HG03103 (cell line): ENCODE data around the gene C2CD4C.
"Not testable (repeated sequence)": the region's sequence is repeated elsewhere in the genome, so short reads cannot be mapped to it uniquely, and the experiment has no call there.

Experiments used
- ATAC-seq: cut with Tn5 transposase; IDR thresholded peaks from one replicate; pipeline ENCODE4 v1.9.1; 2021; ENCODE audit warnings: low read depth; ENCODE audit not compliant: unreplicated experiment

Gene C2CD4C

DNA sequence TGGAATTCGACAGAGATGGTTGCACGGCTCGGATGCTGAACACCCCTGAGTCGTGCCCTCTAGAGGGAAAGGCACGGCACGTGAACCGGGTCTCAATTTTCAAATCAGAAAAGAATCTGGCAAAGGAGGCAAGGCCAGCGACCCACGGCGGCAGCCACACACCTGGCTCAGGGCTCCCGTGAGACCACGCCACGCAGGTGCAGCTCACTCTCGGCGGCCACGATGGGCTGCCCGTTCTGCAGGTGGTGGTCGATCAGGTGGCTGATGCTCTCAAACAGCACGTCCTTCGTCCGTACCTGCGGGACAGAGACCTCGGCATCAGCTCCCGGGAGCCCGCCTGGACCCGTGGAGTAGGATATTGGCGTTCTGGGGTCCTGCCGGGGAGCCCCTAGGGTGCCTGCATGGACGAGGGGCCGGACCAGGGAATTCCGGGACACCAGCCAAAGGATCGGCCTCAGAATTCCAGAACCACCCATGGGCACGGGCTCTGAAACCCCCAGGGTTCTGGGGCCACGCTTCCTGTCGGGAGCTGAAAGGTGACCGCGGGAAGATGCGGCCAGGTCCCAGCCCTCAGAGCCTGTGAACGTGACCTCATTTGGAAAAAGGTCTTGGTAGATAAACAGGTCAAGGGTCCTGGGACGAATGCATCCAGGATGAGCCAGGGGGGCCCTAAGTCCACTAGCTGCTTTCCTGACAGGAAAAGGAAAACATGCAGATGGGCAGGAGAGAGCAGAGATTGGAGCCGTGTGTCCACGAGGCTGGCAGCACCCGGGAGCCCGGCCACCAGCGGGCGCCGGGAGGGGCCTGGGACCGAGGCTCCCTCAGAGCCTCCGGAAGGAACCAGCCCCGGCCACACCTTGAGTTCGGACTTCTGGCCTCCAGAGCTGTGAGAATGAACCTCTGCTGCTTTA lies 10.1 kb upstream of the C2CD4C start:
- ATAC-seq: no peak

GRCh38 chr19:416416-416815 lies 7.5 kb upstream of the C2CD4C start:
- no peak for ATAC-seq

- no peak for ATAC-seq
Measured at GRCh38 chr19:415292-415691, 6.3 kb upstream of the C2CD4C start.

DNA sequence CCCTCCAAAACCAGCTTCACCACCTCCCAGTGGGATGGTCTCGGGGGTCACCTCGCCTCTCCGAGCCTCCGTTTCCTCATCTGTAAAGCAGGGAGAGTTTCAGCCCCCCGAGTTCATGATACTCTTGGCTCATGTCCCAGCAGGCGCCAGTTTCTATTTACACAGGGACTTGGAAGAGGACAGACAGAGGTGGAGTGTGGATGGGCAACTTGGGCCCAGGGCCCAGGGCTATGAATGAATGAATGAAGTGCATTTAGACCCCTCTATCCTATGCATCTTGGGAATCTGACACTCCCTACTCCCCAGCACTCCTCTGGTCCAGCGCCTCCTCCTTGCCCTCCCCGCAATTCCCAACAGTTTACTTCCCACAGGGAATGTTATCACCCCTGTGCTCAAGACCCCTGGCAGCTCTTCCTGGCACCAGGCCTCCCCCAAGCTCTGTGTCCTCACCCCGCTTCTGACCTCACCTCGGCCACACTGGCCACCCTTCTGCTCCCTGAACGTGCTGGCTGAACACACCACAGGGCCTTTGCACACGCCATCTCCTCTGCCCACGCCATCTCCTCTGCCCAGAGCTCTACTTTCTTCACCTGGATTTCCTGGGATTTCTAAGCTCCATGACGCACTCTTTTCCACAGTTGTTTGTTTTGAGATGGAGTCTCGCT lies 4.9 kb upstream of the C2CD4C start:
- ATAC-seq: no peak

- no peak for ATAC-seq
Measured at GRCh38 chr19:412356-413355, 3.7 kb upstream of the C2CD4C start.

- ATAC-seq: no peak
Measured at GRCh38 chr19:411723-412355, 2.9 kb upstream of the C2CD4C start.

- not testable (repeated sequence) for ATAC-seq
Measured at GRCh38 chr19:411121-411722, 2.3 kb upstream of the C2CD4C start.

DNA sequence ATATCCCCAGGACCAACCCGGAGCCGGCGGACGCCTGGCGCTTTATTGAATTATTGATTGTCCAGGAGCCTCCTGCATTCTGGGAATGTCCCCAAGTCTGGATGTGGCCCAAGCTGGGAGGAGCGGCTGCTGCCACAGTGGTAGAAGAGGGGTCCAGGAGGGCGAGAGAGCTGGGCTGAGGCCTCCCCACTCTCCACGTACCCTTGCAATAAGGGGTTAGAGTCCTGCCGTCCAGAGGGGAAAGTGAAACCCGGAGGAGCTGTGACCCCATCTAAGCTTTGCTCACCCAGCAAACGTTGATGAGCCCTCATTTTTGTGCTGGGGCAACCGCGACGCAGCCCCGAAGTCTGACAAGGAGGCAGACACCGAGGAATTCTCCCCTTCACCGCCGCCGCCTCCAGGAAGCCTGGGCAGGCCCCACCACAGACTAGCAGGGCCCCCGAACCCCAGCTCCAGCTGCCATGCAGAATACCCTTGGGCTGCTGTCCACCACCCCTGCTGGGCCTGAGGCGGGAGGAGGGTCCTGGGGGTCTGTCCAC lies 1.4 kb upstream of the C2CD4C start:
- no peak for ATAC-seq

DNA sequence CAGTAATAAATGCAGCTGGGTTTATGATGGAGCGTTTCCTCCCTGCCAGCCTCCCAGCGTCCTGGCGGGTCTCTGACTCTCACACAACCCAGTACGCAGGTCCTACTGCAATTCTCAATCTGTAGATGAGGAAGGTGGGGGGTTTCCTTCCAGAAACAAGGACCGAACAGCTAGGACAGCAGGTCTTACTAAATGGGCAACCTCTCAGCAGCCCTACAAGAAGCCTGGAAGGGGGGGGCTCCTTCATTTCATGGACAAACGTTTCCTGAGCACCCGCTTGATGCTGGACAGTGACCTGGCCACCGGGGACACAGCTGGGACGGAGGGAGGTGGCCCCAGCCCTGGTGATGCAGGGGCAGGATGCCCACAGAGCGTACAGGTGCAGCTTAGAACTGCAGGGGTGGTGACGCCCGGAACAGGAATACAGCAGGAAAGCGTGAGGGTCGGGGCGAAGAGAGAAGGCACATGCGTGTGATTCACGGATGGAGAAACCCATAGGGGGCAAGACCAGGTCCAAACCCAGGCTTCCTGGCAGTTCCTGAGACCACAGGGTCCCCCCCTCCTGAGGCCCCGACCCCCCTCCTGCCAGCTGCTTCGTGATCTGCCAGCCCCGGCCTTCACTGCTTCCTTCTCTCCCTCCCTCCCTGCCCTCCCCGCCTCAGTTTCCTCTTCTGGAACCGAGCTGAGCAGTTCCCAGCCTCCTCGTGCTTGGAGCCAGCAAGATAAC lies 732 bp upstream of the C2CD4C start:
- no peak for ATAC-seq

DNA sequence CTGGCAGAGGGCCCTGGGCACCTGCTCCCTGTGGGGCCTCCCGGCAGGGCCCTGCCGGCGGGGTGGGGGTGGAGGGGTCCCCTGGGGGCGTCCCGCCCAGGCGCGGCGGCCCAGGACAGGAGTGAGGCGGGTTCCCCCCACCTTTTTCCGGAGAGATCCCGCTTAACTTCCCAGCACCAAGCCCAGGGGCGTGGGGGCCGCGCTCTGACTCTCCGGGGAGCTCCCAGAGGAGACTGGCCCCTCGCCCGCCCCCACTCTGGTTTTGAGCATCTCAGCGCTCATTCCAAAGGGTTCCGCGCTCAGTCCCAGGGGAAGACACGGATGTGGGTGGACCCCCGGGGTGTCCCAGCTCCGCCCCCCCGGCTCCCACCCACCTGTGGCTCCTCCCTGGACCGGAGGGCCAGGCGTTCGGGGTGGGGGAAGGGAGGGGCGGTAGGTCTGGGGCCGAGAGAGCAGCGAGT lies 476 bp downstream of the C2CD4C start:
- no peak for ATAC-seq

DNA sequence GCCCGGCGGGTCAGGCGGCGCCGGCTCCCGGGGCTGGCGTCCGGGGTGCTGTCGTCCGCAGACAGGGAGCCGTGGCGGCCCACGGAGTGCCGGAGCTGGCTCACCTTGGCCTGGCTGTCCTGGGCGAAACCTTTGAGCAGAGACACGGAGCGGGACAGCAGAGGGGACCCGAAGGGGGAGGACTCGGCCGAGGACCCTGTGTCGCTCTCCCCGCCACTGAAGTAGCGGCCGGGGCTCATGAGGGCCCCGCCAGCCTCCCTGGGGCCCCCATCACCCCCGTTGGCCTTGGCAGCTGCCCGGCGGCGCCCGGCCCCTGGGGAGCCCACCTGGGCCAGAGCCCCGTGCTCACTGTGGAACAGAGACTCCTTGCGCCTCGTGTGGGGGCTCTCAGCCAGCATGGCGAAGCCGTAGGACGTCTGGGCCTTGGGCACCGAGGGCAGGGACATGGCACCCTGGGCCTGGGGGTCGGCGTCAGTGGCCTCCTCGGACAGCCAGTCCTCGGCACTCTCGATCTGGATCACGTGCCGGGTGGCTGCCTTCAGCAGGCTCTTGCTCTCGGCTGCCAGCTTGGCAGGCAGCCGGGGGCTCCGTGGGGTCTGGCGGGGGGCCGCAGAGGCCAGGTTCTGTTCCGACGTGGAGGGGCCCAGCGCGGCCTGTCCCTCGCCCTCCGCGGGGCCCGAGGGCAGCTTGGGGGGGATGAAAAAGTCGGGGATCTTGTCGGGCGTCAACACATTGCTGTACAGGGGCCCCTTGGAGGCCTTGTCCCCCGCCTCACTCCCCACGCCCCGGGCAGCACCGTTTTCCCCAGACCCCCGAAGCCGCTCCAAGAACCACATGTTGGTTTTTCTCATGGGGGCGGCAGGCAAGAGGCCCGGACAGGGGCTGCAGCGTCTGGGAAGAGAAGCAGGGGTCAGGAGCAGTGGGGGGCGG lies 1.2 kb downstream of the C2CD4C start:
- no peak for ATAC-seq

GRCh38 chr19:406971-407510 lies 1.9 kb downstream of the C2CD4C start:
- ATAC-seq: no peak

GRCh38 chr19:406135-406781 lies 2.7 kb downstream of the C2CD4C start:
- ATAC-seq: no peak

DNA sequence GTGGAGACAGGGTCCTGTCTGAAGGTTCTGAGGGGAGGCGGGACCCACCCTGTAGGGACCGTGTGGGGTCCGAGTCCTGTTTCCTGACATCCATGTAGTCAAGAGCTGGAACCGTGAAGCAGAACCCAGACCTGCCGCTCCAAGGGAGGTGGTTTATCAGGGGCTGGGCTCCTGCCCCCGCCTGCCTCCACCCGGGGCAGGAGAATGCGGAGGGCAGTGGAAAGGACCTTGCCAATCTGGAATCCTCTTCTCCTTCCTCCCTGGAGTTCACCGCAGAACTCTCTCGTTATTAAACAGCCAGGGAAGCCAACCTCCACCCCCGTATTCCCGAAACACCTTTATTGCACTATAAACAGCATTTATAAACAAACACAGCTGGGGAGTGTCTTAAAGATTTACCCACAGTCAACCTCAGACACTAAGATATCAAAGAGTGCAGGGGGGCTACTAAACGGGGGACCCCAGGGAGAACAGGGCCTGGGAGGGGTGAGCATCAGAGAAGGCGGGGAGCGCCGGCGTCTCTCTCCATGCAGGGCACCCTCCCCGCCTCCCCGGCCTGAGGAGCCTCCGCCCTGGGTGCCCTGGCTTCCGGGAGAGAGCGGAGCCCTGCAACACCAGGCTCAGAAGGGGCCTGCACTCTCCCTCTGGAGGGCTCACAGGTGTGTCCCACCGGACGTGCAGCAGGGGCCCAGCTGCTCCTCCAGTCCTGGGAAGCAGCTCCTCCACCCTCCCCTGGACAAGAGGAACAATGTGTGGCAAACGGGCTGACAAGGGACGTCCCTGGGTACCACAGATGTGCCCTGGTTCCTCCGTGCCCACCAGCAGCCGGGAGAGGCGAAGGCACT lies 3.6 kb downstream of the C2CD4C start:
- ATAC-seq: no peak

DNA sequence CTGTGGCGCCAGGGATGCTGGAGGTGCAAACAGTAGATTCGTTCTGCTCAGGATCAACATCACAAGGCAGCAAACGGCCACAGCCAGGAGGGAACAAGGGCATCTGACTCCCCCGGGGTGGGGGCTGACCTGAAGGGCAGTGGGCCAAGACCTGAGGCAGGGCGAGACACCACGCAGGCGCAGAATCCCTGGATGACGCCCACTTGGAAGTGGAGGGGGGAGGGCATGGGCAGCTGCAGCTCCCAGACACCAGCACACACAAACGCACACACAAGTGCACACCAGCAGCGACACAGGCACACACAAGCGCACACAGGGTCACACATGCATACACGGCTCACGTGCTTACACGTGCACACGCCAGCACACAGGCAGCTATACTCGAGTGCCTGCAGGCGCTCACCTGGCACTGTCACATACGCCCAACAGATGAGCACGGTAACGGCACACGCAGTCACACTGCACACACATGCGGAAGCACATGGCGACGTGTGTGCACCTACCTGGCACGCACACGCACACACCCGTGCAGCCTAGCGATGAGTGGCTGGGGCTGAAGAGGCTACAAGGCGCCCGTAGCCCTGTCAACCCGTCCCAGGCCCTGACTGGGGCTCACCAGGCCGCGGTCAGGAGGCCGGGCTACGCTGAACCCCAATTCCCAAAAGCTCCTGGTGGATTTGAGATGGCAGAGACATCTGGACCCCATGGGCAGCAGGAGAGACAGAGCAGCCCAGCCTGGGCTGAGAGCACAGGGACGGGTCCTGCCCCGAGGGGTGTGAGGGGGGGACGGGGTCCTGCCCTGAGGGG lies 5.5 kb downstream of the C2CD4C start:
- ATAC-seq: no peak
